IMR-90 (cell line): ENCODE data around the gene RAI1. TPM values are rescaled to one million over a fixed set of nuclear protein-coding genes. Genes with fewer than 3 reads are reported as not detected.

Source experiments
- ATAC-seq: fragments of 200-7000 bp; cut with Tn5 transposase; 2 replicates; pipeline ENCODE4 v1.9.1; 2020; ENCODE audit warnings: low read depth, mild to moderate bottlenecking, moderate library complexity
- BruUV-seq: library from RNA; stranded (reverse); fragments of 400-500 nt; replicated peaks from 2 replicates; lab custom pipeline; 2021; lab: Mats Ljungman, UMichigan
- CTCF ChIA-PET: fragments of 300-600 bp; formaldehyde crosslinking; extraction: SDS; loops from one replicate; lab custom pipeline; 2021; ENCODE audit warnings: antibody characterized with exemption; lab: Yijun Ruan, JAX
- POLR2A ChIA-PET: fragments of 300-600 bp; sonication (Branson Sonifier 250); formaldehyde crosslinking; loops from one replicate; lab custom pipeline; 2022; ENCODE audit warnings: antibody characterized with exemption; ENCODE audit not compliant: unreplicated experiment; lab: Charles Lee
- DNase-seq: peaks from one replicate; pipeline ENCODE4 v3.0.0; 2013
- H2AFZ ChIP-seq: replicated peaks from 2 replicates; pipeline ENCODE3; 2013; ENCODE audit warnings: low read length, mild to moderate bottlenecking; ENCODE audit not compliant: poor library complexity
- H2AK5ac ChIP-seq: 2 replicates; pipeline ENCODE4 v1.6.1; 2013; ENCODE audit warnings: low read depth, low read length, inconsistent platforms
- H2AK9ac ChIP-seq: replicated peaks from 2 replicates; pipeline ENCODE3; 2013; ENCODE audit warnings: mild to moderate bottlenecking, low read depth, low read length, moderate library complexity; ENCODE audit not compliant: poor library complexity
- H2BK120ac ChIP-seq: 2 replicates; pipeline ENCODE4 v1.6.1; 2013; ENCODE audit warnings: low read depth, low read length, inconsistent platforms
- H2BK15ac ChIP-seq: 3 replicates; pipeline ENCODE4 v1.6.1; 2013; ENCODE audit warnings: low read depth, low read length, inconsistent platforms
- H2BK20ac ChIP-seq: 2 replicates; pipeline ENCODE4 v1.6.1; 2013; ENCODE audit warnings: low read depth, mild to moderate bottlenecking, inconsistent platforms, low read length, moderate library complexity
- H2BK5ac ChIP-seq: 2 replicates; pipeline ENCODE4 v1.6.1; 2013; ENCODE audit warnings: mild to moderate bottlenecking, low read depth, low read length, inconsistent platforms; ENCODE audit not compliant: poor library complexity, severe bottlenecking
- H3K14ac ChIP-seq: replicated peaks from 2 replicates; pipeline ENCODE4 v1.6.1; 2013; ENCODE audit warnings: low read depth, low read length, inconsistent platforms
- H3K18ac ChIP-seq: 2 replicates; pipeline ENCODE4 v1.6.1; 2013; ENCODE audit warnings: low read depth, low read length, control low read depth
- H3K23ac ChIP-seq: 2 replicates; pipeline ENCODE4 v1.6.1; 2013; ENCODE audit warnings: low read depth, low read length, inconsistent platforms
- H3K27ac ChIP-seq: 2 replicates; pipeline ENCODE4 v1.5.1; 2013; ENCODE audit warnings: mild to moderate bottlenecking, control low read depth, low read length; ENCODE audit not compliant: insufficient read depth
- H3K27me3 ChIP-seq: 2 replicates; pipeline ENCODE4 v1.6.1; 2013; ENCODE audit warnings: low read length; ENCODE audit not compliant: control insufficient read depth, insufficient read depth
- H3K36me3 ChIP-seq: 2 replicates; pipeline ENCODE4 v1.6.1; 2013; ENCODE audit warnings: low read length, mixed read lengths; ENCODE audit not compliant: control insufficient read depth, insufficient read depth
- H3K4ac ChIP-seq: 2 replicates; pipeline ENCODE4 v1.6.1; 2013; ENCODE audit warnings: low read depth, low read length, inconsistent platforms
- H3K4me1 ChIP-seq: 2 replicates; pipeline ENCODE4 v1.6.1; 2013; ENCODE audit warnings: low read length, mixed read lengths; ENCODE audit not compliant: control insufficient read depth, insufficient read depth
- H3K4me2 ChIP-seq: 2 replicates; pipeline ENCODE4 v1.6.1; 2013; ENCODE audit warnings: low read depth, mild to moderate bottlenecking, control low read depth, low read length, moderate library complexity
- H3K4me3 ChIP-seq: 2 replicates; pipeline ENCODE4 v1.5.1; 2013; ENCODE audit warnings: low read depth, mild to moderate bottlenecking, control low read depth, low read length, moderate library complexity; ENCODE audit not compliant: insufficient read depth
- H3K56ac ChIP-seq: 2 replicates; pipeline ENCODE4 v1.6.1; 2013; ENCODE audit warnings: low read length, inconsistent platforms; ENCODE audit not compliant: insufficient read depth; ENCODE audit errors: extremely low read depth
- H3K79me1 ChIP-seq, 2 experiments: 2 replicates each; pipeline ENCODE4 v1.6.1; 2013; ENCODE audit warnings: low read length in 2 of 2, inconsistent platforms in 1 of 2, low read depth in 1 of 2
- H3K9ac ChIP-seq: 2 replicates; pipeline ENCODE4 v1.6.1; 2013; ENCODE audit warnings: low read depth, low read length, control low read depth
- H3K9me1 ChIP-seq: 2 replicates; pipeline ENCODE4 v1.6.1; 2013; ENCODE audit warnings: low read length, inconsistent platforms; ENCODE audit not compliant: insufficient read depth
- H3K9me3 ChIP-seq: 2 replicates; pipeline ENCODE4 v1.6.1; 2013; ENCODE audit warnings: low read length; ENCODE audit not compliant: control insufficient read depth, insufficient read depth
- H4K20me1 ChIP-seq: 2 replicates; pipeline ENCODE4 v1.6.1; 2013; ENCODE audit warnings: low read length, inconsistent platforms; ENCODE audit not compliant: insufficient read depth
- H4K5ac ChIP-seq: 2 replicates; pipeline ENCODE4 v1.6.1; 2013; ENCODE audit warnings: mild to moderate bottlenecking, low read depth, low read length, control low read depth
- H4K8ac ChIP-seq, 2 experiments: 2 replicates each; pipeline ENCODE4 v1.6.1; 2013; ENCODE audit warnings: low read depth in 2 of 2, low read length in 2 of 2, control low read depth in 1 of 2, inconsistent platforms in 1 of 2
- H4K91ac ChIP-seq: 2 replicates; pipeline ENCODE4 v1.6.1; 2013; ENCODE audit warnings: low read depth, low read length, inconsistent platforms; ENCODE audit not compliant: insufficient read depth
- BHLHE40 ChIP-seq: fragments of 150-350 bp; IDR thresholded peaks from 2 replicates; pipeline ENCODE4 v1.6.1; 2016; ENCODE audit warnings: mild to moderate bottlenecking, low read depth, low read length
- CEBPB ChIP-seq: IDR thresholded peaks from 2 replicates; pipeline ENCODE4 v1.6.1; 2012; ENCODE audit warnings: low read depth, low read length, improper control_type of control experiment
- CHD1 ChIP-seq: IDR thresholded peaks from 2 replicates; pipeline ENCODE4 v1.6.1; 2012; ENCODE audit warnings: low read depth, low read length, improper control_type of control experiment
- FOS ChIP-seq: fragments of 150-350 bp; IDR thresholded peaks from 2 replicates; pipeline ENCODE4 v1.6.1; 2016; ENCODE audit warnings: low read depth, low read length
- MAFK ChIP-seq: IDR thresholded peaks from 2 replicates; pipeline ENCODE4 v1.6.1; 2012; ENCODE audit warnings: low read depth, low read length, improper control_type of control experiment
- MAZ ChIP-seq: IDR thresholded peaks from 2 replicates; pipeline ENCODE4 v1.6.1; 2012; ENCODE audit warnings: low read depth, mild to moderate bottlenecking, low read length, improper control_type of control experiment, moderate library complexity, borderline replicate concordance
- MXI1 ChIP-seq: IDR thresholded peaks from 2 replicates; pipeline ENCODE4 v1.6.1; 2012; ENCODE audit warnings: low read depth, mild to moderate bottlenecking, low read length, moderate library complexity, borderline replicate concordance
- NFE2L2 ChIP-seq: fragments of 150-350 bp; IDR thresholded peaks from 2 replicates; pipeline ENCODE4 v1.6.1; 2016; ENCODE audit warnings: low read depth, mild to moderate bottlenecking, low read length
- POLR2A ChIP-seq: IDR thresholded peaks from 2 replicates; pipeline ENCODE4 v1.6.1; 2012; ENCODE audit warnings: mild to moderate bottlenecking, low read depth, low read length
- RAD21 ChIP-seq: IDR thresholded peaks from 2 replicates; pipeline ENCODE4 v1.6.1; 2012; ENCODE audit warnings: low read length, improper control_type of control experiment
- RCOR1 ChIP-seq: IDR thresholded peaks from 2 replicates; pipeline ENCODE4 v1.6.1; 2012; ENCODE audit warnings: mild to moderate bottlenecking, low read length, improper control_type of control experiment; ENCODE audit not compliant: insufficient replicate concordance
- RFX5 ChIP-seq: IDR thresholded peaks from 2 replicates; pipeline ENCODE4 v1.8.0; 2012; ENCODE audit warnings: low read depth, mild to moderate bottlenecking, low read length, moderate library complexity
- SMC3 ChIP-seq: fragments of 150-350 bp; IDR thresholded peaks from 2 replicates; pipeline ENCODE4 v1.6.1; 2016; ENCODE audit warnings: low read depth, mild to moderate bottlenecking, antibody characterized with exemption, low read length, moderate library complexity
- WGBS, 2 experiments: methylation state at CpG; one replicate each; pipeline versions ENCODE4 v1.1.5 to v1.1.7; 2013; ENCODE audit warnings: missing lambda C conversion rate in 2 of 2; ENCODE audit not compliant: insufficient read length in 1 of 2; ENCODE audit errors: extremely low coverage in 2 of 2; 5-methylcytosine and 5-hydroxymethylcytosine counted together
- dilution Hi-C: fragments of 300-500 bp; cut with HindIII; formaldehyde crosslinking; loops from one replicate; pipeline ENCODE4 v1.14.3; 2018; ENCODE audit warnings: low sequenced_read_pairs; ENCODE audit not compliant: unreplicated experiment
- in situ Hi-C: fragments of 300-500 bp; cut with MboI; formaldehyde crosslinking; loops from 3 replicates; pipeline ENCODE4 v1.14.3; 2019; ENCODE audit warnings: low sequenced_read_pairs, inconsistent platforms, mixed read lengths
- intact Hi-C: fragments of 100-400 bp; cut with micrococcal nuclease; formaldehyde crosslinking; loops from 2 replicates; pipeline ENCODE4 v1.10.0; 2022
- polyA plus RNA-seq, 3 experiments: library from polyadenylated mRNA; depleted of rRNA; stranded (reverse); fragments of >200 nt; gene quantifications; 2 replicates each; pipeline ENCODE4 v1.2.3, GENCODE V29; 2012; ENCODE audit warnings: low replicate concordance in 1 of 3
- total RNA-seq: library from RNA; depleted of rRNA; stranded (reverse); fragments of >200 nt; gene quantifications from 2 replicates; pipeline ENCODE4 v1.2.3, GENCODE V29; 2012
- TF ChIP-seq, protein P1 (sequence below): fragments of 150-350 bp; IDR thresholded peaks from 2 replicates; pipeline ENCODE4 v1.6.1; 2016; ENCODE audit warnings: low read depth, mild to moderate bottlenecking, low read length, moderate library complexity, borderline replicate concordance
- TF ChIP-seq, protein P2 (sequence below): conservative IDR thresholded peaks from 2 replicates; pipeline ENCODE4 v1.5.1; 2012; ENCODE audit warnings: mild to moderate bottlenecking, low read depth, low read length, improper control_type of control experiment
- TF ChIP-seq, protein P3 (sequence below): fragments of 150-350 bp; IDR thresholded peaks from 2 replicates; pipeline ENCODE4 v1.6.1; 2017; ENCODE audit warnings: mild to moderate bottlenecking, antibody characterized with exemption, low read length, low read depth

RAI1 gene
- total and polyA plus RNA-seq, 2 of the 4 experiments (the other 2 are of a cell fraction): 1.8 to 10.5 TPM

DNA sequence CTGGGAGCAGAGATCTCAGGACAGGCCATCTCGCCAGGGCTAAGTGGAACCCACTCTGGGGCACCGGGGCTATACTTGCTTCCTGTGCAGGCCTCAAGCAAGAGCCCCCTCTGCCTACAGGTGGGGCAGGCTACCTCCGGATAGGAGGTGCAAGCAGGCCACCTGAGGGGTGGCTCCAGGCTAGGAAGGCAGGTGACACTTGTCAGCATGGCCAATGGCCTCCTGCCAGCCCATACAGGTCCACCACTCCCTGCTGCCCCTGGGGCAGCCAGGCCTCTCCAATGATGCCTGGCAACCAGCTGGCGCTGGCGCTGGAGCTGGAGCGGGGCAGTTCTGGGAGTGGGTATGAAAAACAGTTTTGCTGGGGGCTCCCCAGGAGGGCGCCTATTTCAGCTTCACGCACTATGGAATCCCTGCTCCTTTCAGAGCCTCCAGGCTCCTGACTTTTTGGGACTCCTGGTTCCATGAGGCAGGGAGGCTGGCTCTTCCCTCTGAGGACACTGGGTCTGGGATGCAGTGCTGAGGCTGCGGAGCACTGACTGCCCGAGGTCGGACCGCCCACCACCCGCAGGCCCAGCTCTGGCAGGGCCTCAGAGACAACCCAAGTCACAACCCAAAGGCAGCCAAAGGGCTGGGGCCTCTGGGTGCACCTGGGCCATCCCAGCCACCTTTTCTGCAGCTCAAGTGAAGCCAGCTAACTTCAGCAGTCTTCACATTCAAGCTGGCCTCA is 164.0 kb downstream of the RAI1 start:
- no peak for ATAC-seq
- H3K9ac ChIP-seq: no peak overlapping the region
- POLR2A ChIA-PET: no interaction called here

More for the DNA sequence above, 164.0 kb downstream of the RAI1 start:
- 79% methylated on average over 4 of the region's 13 CpGs; no CpG with 5 or more reads in 1 of the 2 experiments for WGBS, 2 experiments
- H2AK5ac ChIP-seq: no peak overlapping the region
- no peaks in the 10 kb centered on the region for H4K20me1 ChIP-seq
- no peak for DNase-seq
- no peak overlapping the region for H4K91ac ChIP-seq
- H2AK9ac ChIP-seq: no peak overlapping the region
- in situ Hi-C loops: no loop called here
- no peak overlapping the region for H3K4me3 ChIP-seq
- H3K18ac ChIP-seq: no peak overlapping the region
- H3K56ac ChIP-seq: no peak overlapping the region
- H2BK5ac ChIP-seq: no peak overlapping the region
- H2BK120ac ChIP-seq: no peak overlapping the region
- no peak overlapping the region for H2BK15ac ChIP-seq
- dilution Hi-C loops: no loop called here
- H2AFZ ChIP-seq: no peak overlapping the region
- intact Hi-C loops: no loop called here
- CTCF ChIA-PET: no interaction called here
- TSS peak; percentile 35 for BruUV-seq
- H3K9me3 ChIP-seq: no peaks in the 10 kb centered on the region
- H3K23ac ChIP-seq: no peak overlapping the region
- peaks cover 11% of the 10 kb centered on the region; the same call in 1 of the 2 replicates for H3K36me3 ChIP-seq
- TF ChIP-seq FOS (no peak), MXI1 (no peak), BHLHE40 (no peak), CHD1 (no peak), SMC3 (no peak), CEBPB (no peak), RAD21 (no peak), MAFK (no peak), RCOR1 (no peak), NFE2L2 (no peak), MAZ (no peak), POLR2A (no peak), RFX5 (no peak)
- TF ChIP-seq, protein P1, sequence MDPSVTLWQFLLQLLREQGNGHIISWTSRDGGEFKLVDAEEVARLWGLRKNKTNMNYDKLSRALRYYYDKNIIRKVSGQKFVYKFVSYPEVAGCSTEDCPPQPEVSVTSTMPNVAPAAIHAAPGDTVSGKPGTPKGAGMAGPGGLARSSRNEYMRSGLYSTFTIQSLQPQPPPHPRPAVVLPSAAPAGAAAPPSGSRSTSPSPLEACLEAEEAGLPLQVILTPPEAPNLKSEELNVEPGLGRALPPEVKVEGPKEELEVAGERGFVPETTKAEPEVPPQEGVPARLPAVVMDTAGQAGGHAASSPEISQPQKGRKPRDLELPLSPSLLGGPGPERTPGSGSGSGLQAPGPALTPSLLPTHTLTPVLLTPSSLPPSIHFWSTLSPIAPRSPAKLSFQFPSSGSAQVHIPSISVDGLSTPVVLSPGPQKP: no peak
- TF ChIP-seq, protein P2, sequence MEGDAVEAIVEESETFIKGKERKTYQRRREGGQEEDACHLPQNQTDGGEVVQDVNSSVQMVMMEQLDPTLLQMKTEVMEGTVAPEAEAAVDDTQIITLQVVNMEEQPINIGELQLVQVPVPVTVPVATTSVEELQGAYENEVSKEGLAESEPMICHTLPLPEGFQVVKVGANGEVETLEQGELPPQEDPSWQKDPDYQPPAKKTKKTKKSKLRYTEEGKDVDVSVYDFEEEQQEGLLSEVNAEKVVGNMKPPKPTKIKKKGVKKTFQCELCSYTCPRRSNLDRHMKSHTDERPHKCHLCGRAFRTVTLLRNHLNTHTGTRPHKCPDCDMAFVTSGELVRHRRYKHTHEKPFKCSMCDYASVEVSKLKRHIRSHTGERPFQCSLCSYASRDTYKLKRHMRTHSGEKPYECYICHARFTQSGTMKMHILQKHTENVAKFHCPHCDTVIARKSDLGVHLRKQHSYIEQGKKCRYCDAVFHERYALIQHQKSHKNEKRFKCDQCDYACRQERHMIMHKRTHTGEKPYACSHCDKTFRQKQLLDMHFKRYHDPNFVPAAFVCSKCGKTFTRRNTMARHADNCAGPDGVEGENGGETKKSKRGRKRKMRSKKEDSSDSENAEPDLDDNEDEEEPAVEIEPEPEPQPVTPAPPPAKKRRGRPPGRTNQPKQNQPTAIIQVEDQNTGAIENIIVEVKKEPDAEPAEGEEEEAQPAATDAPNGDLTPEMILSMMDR: no peak
- TF ChIP-seq, protein P3, sequence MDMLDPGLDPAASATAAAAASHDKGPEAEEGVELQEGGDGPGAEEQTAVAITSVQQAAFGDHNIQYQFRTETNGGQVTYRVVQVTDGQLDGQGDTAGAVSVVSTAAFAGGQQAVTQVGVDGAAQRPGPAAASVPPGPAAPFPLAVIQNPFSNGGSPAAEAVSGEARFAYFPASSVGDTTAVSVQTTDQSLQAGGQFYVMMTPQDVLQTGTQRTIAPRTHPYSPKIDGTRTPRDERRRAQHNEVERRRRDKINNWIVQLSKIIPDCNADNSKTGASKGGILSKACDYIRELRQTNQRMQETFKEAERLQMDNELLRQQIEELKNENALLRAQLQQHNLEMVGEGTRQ: no peak
- no peaks in the 10 kb centered on the region for H3K79me1 ChIP-seq
- H3K4ac ChIP-seq: no peak overlapping the region
- H3K9me1 ChIP-seq: peaks cover 17% of the 10 kb centered on the region
- H3K4me1 ChIP-seq: peaks cover 13% of the 10 kb centered on the region
- H3K4me2 ChIP-seq: no peak overlapping the region
- H3K27me3 ChIP-seq: no peaks in the 10 kb centered on the region
- H4K8ac ChIP-seq: no peak overlapping the region
- H3K27ac ChIP-seq: no peak overlapping the region
- H2BK20ac ChIP-seq: no peak overlapping the region
- H3K14ac ChIP-seq: no peak overlapping the region
- no peak overlapping the region for H4K5ac ChIP-seq
